Activated T-cell treated with anti-CD3 and anti-CD28 coated beads for 1 hour (primary cell): ENCODE results near the gene SPRR5.

Source experiments
- DNase-seq: peaks from one replicate; pipeline ENCODE4 v3.0.0-alpha.2; 2020; ENCODE audit warnings: low read depth

The SPRR5 gene

GRCh38 chr1:152983234-152983633 lies 36.2 kb downstream of the SPRR5 start:
- DNase-seq: no peak

DNA sequence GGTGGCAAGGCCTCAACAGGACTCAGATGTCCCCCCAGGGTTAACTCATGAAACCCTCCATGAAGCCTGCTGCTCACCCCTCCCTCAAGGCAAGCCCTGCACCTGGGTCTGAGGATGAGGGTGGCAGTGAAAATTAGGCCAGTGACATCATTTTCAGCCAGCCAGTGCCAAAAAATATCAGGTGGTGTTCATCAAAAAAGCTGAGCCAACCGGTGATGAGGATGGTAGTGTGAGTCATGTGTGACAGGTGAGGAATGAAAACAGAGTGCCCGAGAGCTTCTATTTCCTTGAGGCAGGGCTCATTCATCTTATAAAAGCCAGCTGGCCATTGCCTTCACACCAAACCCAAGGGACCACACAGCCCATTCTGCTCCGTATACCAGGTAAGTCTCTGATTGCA lies 36.7 kb downstream of the SPRR5 start, which contains the start of gene SPRR1A:
SPRR1A (plus strand) TSS at position 339 of the 400 bp plus-strand sequence. CDS start 1,150 bp downstream, outside the sequence.
- no peak for DNase-seq

GRCh38 chr1:152986578-152986977 lies 39.6 kb downstream of the SPRR5 start:
- no peak for DNase-seq

DNA sequence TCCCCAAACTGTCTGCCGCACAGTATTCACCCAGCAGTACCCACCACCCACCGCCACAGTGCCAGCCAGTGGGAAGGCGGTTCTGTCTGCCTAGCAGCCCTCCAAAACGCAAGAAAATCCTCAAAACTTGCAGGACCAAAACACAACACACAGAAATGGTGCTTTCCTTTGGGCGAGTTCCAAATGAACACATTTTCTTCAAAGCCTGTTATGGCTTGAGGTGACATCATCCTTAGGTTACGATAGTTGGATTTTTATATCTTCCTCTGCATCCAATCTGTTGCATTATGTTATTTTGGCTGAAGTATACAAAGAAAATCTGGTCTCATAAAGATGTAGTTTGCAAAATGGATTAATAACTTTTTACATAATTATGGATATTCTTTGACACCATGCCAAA lies 46.2 kb downstream of the SPRR5 start:
- no peak for DNase-seq

- no peak for DNase-seq
Measured at GRCh38 chr1:152995842-152996241, 48.8 kb downstream of the SPRR5 start.

DNA sequence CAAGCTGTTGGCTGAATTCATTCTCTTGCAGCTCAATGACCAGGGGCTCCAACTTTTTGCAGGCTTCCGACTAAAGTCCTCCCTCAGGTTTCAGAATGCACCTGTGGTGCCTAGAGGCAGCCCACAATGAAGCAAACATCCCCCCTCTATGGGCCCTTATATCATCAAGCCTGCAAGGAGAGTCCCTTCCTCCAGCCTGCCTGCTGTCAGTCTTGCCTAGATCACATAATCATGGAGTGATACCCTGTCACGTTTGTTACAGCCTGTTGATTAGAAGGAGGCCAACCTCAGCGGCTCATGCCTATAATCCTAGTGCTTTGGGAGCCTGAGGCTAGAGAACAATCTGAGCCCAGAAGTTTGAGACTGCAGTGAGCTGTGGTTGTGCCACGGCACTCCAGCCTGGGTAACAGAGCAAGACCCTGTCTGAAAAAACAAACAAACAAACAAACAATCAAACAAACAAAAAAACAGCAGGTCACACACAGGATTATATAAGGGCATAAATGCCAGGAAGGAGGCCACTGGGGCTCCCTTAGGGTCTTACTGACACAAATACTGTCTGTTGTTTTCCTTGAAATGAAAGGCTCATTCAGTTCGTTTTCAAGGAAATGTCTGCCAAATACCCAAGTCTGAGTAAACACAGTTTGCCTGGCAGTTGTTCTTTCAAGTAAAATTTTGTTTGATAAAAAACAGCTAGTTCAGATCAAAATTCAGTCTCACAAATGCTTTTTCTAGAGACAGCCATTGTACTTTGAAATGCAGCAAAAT lies 49.8 kb downstream of the SPRR5 start:
- DNase-seq: no peak

- DNase-seq: no peak
Measured at GRCh38 chr1:152997901-152998300, 50.9 kb downstream of the SPRR5 start.

GRCh38 chr1:152998476-152998875 lies 51.5 kb downstream of the SPRR5 start:
- DNase-seq: no peak
